NOMO-1 treated with DMSO at 0.1 percent for 48 hours (cell line): ENCODE results near the gene GPC5.

ENCODE experiments used
- DNase-seq: peaks from one replicate; lab custom pipeline; 2025; ENCODE audit not compliant: unreplicated experiment; lab: John Stamatoyannopoulos, UW

Gene GPC5

DNA sequence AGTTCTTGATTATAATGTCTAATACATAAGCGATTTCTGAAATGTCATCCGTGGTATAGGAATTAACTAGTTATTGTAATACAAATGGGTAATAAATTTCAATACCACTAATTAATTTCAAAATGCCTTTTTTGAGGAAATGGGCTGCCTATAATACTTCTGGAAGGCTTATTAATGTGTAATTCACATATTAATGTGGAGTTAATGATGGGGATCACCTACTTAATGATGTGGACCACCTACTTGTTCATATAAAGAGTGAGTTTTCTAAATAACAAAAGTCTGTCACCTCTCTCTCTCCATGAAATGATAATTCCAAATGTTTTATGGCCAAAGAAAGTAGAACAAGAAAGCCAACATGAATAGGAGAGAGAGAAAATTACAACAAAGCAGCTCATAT lies 914.4 kb downstream of the GPC5 start:
- DNase-seq: no peak

DNA sequence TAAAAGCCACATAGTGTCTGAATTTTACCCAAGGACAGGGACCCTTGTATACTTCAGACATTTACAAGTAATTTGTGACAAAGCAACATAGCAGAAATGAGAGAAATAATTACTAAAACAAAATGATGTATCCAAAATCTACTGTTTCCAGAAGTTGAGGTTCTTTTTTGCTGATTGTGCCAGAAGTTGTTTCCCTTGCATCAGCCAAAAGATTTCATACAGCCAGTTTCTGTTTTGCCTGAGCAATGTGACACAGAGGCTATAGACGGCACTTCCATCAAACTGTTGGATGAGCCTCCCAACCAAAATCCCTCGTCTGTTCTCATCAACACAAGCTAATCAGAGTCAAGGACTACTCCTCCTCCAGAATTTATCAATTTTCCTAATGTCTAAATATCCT lies 915.0 kb downstream of the GPC5 start:
- no peak for DNase-seq

DNA sequence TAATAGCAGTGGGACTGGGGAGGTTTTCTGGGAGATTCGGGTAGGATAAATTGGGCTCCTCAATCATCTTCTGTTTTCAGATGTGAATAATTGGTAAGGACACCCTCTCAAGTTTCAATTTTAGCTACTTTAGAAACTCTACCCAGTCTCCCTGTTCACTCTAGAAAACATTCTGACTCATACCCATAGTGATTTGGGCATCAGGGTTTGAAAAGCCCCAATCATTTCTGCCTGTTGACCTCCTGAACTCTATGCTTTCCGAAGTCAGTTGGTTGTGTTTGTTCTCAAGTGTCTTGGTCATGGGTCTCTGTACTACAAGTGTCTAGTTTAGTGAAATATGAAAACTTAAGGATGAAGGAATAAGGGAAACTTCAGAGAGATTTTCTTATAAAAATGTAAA lies 916.8 kb downstream of the GPC5 start:
- DNase-seq: no peak

DNA sequence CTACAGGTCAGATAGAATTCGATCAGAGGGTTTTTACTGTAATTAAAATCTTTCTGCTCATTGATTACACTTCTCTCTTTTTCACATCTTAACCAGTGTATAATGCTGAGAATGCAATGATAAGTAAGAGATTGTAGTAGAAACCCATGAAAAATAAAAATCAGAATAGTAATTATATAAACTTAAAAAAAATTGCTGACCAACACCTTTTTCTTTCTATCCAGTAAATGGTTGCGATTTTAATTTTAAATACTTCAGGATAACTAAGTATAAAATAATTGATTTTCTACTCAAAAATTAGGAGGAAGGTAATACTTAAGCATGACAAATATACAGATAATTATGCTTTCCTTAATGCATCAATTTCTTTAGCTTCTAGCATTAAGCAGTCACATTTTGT lies 917.6 kb downstream of the GPC5 start:
- DNase-seq: no peak

DNA sequence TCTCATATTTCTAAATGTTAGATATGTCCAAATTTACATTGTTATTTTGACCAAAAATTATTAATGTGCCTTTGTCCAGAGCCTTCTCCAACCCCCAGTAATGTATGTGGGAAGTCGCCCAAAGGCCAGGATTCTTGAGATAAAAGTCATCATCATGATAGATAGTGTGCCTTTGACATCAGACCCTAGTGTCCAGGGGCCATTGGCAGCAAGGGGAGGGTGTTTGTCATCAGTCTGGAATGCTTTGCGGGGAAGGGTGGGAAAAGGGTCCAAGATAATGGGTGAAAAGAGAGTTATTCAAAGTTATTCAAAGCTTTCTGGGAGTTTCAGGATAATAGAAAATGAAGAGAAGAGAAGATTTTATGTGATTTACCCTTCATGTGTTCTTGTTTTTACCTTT lies 918.6 kb downstream of the GPC5 start:
- no peak for DNase-seq

DNA sequence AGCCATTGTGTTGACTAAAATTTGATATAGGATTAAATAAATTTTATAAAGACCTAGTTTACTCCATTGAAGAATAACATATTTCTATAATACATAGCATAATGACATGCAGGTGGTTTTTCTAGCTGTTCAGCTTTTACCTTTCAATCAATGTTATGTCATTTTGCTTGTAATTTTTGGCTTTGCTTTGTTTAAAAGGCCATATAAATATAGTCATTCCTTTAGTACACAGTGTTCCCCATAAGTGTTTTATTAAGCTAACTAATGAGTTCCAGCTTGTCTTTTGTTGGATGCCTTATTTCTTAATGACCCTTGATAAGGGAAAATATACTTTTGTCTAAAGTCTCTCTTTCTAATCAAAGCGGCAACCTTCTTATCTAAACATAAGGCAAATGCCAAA lies 921.9 kb downstream of the GPC5 start:
- DNase-seq: no peak

DNA sequence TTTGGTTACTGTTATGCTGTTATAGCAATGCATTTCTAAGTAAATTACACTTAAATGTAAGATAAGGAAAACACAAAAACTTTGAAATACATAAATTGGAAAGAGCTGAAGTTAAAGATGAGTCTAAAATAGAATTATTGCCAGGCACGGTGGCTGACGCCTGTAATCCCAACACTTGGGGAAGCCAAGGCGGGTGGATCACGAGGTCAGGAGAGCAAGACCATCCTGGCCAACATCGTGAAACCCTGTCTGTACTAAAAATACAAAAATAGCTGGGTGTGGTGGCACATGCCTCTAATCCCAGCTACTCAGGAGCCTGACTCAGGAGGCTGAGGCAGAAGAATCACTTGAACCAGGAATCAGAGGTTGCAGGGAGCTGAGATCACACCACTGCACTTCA lies 922.8 kb downstream of the GPC5 start:
- no peak for DNase-seq

DNA sequence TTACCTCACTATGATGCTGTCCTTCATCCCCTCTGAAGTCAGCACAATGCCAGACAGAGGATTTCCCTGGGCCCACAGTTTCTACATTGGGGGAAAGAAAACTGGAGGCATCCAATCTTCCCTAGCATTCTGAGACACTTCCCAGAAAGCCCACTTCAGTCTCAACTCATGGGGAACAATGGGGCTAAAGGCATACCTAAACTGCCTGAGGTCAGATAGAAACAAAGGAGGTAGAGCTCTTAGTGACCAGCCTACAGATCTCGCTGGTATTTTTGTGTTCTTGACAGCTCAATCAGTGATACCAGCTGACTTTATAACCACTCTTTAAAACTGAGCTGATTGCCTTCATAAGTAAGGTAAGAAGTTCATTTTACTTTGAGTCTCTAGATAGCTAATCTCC lies 947.2 kb downstream of the GPC5 start:
- DNase-seq: no peak

DNA sequence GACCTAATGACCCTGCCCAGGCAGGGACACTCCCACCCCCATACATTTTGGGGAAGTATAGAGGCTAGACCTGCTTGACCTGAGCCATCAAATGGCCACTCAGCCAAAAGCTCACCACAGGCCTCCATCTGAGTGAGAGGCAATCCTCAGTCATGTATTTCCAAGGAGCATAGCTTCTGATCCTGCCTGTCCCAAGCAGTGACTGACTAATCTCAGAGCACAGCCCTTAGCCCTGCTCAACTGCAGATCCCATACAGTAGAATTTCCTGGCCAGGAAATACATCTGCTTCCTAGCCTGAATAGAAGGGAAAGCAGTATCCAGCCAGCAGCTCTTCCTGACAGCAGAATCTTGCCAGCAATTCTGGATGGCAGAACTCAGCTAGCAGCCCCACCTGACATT lies 947.6 kb downstream of the GPC5 start:
- DNase-seq: no peak

DNA sequence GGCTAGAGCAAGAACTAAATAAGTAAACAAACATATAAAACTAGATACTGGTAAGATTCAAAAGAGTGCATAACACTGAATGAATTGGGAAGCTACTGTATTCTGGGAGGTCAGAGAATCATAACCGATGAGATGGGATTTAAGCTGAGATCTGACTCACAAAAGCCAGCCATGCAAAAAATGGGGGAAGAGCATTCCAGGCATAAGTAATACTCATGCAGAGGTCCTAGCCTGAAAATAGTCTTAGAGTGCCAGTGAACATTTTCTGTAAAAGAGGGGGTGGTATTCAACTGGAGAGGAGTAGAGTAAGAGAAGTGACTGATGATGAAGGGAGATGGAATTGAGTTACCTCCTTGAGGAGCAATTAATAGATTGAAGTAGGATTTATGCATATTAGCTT lies 956.2 kb downstream of the GPC5 start:
- no peak for DNase-seq

DNA sequence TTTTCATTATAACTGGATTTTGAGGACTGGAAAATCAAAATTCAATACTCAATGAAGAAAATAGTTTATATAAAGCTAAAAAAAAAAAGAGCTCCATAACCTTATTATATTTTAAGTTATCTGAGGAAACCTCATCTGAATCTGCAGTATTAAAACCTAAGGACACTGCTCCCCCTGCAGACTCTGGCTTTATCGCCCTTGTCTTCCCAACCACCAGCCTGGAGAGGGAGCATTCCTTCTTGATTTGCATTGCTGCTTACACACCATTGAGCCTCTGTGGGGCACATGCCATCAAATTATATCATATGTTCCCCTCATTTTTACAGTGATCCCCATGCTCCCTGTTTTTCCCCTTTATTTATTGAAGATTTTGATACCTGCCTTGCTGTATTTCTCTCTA lies 956.8 kb downstream of the GPC5 start:
- DNase-seq: peak; percentile 1

DNA sequence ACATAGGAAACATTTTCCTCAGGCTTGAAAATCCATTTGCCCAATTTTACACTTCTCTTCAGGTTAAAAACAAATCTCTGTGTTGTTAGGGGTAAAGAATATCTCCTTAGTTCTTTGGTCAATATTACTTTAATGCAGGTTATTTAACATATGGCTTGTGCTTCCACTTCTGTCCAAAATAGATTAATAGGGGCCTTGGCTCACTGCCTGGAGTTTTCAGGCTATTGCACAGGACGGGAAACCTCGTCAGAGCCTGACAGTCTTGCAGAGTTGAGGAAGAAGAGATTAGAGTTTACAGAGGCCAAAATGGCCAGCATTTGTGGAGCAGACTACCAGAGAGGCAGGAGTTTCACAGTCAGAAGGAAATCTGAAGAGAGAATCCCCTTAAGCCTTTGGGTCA lies 964.3 kb downstream of the GPC5 start:
- DNase-seq: no peak

DNA sequence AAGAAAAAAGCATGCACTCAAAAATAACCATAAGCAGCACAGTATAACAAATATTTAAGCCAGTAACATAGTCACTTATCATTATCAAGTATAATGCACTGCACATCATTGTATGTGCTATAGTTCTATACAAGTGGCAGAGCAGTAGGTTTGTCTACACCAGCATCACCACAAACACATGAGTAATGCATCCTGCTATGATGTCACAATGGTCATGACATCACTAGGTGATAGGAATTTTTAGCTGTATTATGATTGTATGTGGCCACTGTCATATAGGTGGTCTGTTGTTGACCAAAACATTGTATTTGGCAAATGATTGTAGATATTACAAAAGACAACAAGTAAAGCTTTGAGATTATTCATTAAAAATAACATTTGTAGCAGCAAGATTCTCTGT lies 967.5 kb downstream of the GPC5 start:
- DNase-seq: no peak

DNA sequence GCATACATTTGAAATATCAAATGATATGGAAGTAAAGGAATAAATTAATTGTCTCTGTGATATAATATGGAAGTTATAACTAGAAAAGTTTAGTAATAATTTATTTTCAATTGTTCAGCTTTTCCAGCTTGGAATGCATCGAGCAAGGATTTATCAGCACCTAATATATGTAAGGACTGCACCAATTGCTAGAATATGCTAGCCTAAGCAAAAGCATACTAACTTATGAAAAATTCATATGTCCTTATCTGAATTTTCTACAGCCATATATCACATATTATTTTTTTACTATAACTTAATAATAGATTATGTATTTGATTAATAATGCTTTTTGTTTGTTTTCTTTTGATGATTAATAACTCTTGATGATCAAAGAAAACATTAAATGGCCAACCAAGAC lies 979.0 kb downstream of the GPC5 start:
- no peak for DNase-seq

DNA sequence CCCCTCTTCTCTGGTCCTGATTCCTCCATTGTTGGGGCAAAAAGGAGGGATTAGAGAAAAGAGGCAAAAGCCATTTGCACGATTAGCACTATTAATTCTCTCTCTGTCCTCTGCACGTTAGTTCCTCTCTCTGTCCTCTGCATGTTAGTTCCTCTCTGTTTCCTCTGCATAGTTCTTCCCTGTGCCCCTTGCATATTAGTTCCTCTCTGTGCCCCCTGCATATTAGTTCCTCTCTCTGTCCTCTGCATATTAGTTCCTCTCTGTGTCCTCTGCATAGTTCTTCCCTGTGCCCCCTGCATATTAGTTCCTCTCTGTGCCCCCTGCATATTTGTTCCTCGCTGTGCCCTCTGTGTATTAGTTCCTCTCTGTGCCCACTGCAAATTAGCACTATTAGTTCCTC lies 981.0 kb downstream of the GPC5 start:
- DNase-seq: peak; percentile 43

DNA sequence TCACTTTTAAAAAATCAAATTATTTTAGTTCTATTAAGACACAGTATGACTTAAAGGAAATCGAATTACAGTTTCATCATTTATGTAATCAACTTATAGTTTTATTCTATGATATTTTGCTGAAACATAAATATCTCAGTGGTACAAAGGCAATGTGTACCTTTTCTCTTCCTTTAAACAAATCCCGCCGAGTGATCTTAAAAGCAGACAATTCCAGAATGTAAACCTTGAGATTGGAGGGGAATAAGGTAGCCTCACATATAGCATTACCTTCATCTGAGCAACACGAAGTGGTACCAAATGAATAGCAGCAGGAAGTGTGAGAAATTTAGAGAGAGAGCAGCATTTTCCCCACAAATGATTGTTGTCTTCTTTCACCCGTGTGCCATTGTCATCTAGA lies 986.0 kb downstream of the GPC5 start:
- DNase-seq: no peak

DNA sequence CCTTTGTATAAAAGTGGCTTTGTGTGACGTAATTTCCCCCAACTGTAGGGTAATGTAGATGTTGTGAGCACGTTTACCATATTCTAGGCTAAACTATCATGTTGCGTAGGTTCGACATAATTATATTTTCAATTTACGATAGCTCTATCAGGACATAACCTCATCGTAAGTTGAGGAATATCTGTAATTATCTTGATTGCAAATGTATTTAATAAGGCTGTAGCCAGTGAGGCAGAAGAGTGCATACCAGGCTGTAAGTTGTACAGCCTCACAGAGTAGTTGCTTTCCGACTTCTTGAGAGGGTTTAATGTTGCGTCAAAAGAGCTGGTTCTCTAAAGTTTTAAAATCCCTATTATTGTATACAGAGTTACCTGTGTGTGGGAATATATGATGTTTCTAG lies 988.8 kb downstream of the GPC5 start:
- DNase-seq: no peak

DNA sequence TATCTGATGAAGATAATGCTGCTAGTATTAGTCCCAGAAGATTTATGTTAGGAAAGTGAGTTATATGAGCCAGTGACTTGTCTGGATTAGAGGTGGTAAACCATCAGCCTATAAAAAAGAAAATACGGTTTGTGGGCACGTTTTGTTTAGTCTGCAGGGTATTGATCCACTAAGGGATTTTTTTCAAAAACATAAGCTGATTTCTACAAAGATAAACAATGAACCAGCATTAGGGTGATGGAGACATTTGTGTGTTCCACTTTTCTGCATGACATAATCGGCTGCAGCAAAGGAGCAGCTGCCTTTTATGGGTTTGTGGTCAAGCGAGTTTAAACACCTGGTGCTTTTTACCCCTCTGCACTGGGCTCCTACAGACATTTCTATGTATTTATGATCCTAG lies 991.8 kb downstream of the GPC5 start:
- DNase-seq: no peak

DNA sequence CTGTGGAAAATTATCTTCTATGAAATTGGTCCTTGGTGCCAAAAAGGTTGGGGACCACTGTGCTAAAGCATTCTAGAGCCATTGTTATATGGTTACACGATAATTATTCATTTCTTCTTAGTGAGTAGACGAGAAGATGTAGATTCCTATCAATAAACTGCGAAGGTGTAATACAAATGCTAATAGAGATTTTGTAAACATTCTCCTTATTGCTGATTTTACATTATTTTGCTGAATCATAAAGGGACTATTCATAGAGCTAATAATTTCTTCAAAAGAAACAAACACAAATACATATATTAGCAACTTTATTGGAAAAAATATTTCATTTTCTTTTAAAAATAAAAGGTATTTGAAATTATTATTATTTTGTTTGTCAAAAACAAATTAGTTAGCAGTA lies 1005.2 kb downstream of the GPC5 start:
- no peak for DNase-seq

DNA sequence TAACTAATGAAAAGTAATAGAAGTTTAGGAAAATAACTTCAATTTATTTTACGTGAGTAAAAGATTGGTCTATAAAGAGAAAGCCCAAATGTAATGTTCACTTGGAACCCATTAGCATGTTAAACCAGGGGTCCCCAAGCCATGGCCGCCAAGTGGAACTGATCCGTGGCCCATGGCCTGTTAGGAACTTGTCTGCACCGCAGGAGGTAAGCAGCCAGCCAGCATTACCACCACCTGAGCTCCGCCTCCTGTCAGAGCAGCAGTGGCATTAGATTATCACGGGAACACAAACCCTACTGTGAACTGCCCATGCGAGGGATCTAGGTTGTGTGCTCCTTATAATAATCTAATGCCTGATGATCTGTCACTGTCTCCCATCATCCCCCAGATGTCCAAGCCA lies 1009.4 kb downstream of the GPC5 start:
- no peak for DNase-seq

DNA sequence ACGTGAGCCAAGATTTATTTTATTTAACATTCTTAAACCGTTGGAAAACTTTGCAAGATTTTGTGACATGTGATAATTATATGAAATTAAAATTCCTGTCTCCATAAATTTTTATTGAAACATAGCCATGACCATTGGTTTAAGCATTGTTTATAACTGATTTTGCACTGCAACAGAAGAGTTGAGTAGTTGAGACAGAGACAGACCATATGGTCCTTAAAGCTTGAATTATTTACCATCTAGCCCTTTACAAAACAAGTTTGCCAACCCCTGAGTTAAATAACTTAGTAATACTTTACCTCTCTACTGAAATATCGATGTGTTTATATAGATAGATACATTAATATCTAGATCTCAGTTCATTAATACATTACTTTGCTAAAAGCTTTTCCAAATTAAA lies 1014.1 kb downstream of the GPC5 start:
- DNase-seq: no peak

DNA sequence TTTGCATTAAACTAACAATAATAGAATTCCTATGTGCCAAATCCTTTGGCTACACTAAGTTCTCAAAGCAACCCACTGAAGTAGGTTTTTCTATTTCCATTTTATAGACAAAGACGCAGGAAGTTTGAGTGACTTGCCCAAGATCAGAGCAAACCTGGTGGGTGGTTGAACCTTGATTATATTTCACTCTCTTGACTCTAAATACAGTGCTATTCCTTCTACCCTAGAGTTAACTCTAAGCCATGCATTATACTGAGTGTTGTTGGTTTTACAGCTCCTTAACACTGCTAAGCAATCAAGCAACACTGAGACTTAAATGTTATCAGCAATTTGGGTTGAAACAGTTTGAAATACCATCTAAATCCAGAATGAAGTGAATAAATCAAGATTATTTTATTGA lies 1014.6 kb downstream of the GPC5 start:
- no peak for DNase-seq

DNA sequence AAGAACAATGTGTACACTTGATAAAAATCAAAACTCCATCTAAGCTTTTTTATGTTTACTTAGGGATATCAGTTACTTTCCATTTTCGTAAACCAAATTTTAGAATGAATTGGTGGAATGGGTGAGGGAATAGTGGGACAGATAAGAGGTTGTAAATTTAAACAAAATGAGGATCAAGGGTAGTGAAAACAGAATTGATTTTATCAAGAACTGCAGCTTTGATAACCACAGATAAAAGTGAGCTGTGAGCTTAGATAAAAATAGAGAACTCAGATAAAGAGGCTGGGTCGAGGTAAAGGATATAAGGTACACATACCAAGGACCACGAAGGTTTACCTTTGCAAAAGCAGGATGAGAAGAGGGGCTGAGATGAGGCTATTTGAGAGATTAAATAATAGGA lies 1015.0 kb downstream of the GPC5 start:
- no peak for DNase-seq

DNA sequence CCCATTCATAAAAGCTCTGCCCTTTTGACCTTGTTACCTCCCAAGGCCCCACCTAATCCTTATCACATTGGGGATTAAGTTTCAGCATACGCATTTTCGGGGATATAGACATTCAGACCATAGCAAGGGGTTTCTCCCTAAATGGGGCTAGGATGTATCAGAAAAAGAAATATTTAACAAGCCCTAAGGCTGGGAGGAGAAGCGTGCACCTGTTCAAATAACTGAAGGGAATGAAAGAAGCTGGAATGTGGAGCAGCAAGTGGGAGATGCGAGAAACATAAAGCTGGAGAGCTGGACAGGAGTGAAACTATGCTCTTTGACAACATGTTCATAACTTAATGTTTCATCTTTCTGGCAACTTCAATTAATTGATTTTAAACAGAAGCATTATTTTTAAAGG lies 1016.4 kb downstream of the GPC5 start:
- no peak for DNase-seq
